Measurements from ENCODE around the gene DENND5A. TPM values are rescaled to one million over a fixed set of nuclear protein-coding genes. Genes with fewer than 3 reads are reported as not detected.

The DENND5A gene
- total RNA-seq, 1 donor from 2014 or later: 59.5 TPM

DNA sequence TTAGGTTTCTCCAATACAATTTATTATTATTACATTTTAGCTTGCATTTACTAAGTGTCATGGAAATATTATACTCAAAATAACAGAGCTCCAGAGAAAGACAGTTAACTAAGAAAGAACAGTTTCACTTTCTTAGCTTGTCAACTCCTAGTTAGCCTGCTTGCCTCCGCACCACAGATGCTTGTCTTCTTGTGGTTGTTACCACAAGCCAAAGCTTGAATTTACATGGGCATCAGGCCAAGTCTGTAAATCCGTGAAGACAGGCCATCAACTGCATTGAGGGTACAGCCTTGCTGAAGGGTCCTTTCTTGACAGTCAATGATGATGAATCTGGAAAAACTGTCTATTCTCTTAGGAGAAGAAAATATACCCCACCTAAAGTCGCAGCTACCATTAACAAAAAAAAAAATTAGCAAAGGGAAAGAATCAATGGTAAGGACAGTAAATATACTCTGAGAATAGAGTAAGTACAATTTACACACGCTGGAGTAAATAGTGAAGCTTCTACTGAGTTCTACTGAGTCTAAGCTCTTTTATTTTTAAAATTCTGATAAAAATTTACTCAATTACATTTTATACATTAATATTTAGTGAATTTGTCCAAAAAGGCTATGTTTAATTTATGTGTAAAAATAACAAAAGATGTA, 15.6 kb upstream of the DENND5A start:
- TF ChIP-seq, protein P1, sequence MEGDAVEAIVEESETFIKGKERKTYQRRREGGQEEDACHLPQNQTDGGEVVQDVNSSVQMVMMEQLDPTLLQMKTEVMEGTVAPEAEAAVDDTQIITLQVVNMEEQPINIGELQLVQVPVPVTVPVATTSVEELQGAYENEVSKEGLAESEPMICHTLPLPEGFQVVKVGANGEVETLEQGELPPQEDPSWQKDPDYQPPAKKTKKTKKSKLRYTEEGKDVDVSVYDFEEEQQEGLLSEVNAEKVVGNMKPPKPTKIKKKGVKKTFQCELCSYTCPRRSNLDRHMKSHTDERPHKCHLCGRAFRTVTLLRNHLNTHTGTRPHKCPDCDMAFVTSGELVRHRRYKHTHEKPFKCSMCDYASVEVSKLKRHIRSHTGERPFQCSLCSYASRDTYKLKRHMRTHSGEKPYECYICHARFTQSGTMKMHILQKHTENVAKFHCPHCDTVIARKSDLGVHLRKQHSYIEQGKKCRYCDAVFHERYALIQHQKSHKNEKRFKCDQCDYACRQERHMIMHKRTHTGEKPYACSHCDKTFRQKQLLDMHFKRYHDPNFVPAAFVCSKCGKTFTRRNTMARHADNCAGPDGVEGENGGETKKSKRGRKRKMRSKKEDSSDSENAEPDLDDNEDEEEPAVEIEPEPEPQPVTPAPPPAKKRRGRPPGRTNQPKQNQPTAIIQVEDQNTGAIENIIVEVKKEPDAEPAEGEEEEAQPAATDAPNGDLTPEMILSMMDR (IDR thresholded peaks at IDR 0.05; ENCODE audit: unreplicated experiment): no peak
- H3K27ac Mint-ChIP-seq (ENCODE audit: unreplicated experiment): no peak overlapping the region
- H3K27me3 Mint-ChIP-seq (ENCODE audit: unreplicated experiment): no peaks in the 10 kb centered on the region
- no peak overlapping the region for H3K4me3 Mint-ChIP-seq (ENCODE audit: unreplicated experiment)
- H3K36me3 Mint-ChIP-seq (ENCODE audit: low read depth, unreplicated experiment): peaks cover 3% of the 10 kb centered on the region
- DNase-seq (ENCODE audit: low spot score): no peak
- H3K4me1 Mint-ChIP-seq (ENCODE audit: unreplicated experiment): no peaks in the 10 kb centered on the region
- no peaks in the 10 kb centered on the region for H3K9me3 Mint-ChIP-seq (ENCODE audit: unreplicated experiment)

- H3K9me3 Mint-ChIP-seq (ENCODE audit: unreplicated experiment): no peaks in the 10 kb centered on the region
- no peak overlapping the region for H3K27ac Mint-ChIP-seq (ENCODE audit: unreplicated experiment)
- H3K36me3 Mint-ChIP-seq (ENCODE audit: low read depth, unreplicated experiment): peaks cover 3% of the 10 kb centered on the region
- H3K27me3 Mint-ChIP-seq (ENCODE audit: unreplicated experiment): peaks cover 2% of the 10 kb centered on the region
- no peak overlapping the region for H3K4me3 Mint-ChIP-seq (ENCODE audit: unreplicated experiment)
- TF ChIP-seq, protein P1 (IDR thresholded peaks at IDR 0.05; ENCODE audit: unreplicated experiment): no peak
- peaks cover 5% of the 10 kb centered on the region for H3K4me1 Mint-ChIP-seq (ENCODE audit: unreplicated experiment)
- no peak for DNase-seq (ENCODE audit: low spot score)
Observed at GRCh38 chr11:9277176-9277575, 12.0 kb upstream of the DENND5A start.

DNA sequence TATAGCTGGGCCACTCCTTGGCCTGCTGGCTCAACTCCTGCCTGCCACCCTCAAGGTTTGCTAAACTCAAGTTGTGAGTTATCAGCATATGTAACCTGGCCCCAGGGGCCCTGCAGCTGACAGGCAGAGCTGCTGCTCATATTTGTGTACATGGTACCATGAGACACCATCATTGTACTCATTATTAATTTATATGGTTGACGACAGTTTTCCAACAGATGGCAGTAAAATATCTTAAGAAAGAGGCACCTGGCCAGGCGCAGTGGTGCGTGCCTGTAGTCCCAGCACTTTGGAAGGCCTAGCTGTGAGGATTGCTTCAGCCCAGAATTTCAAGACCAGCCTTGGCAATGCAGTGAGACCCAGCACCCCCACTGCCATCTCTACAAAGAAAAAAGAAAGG, 11.4 kb upstream of the DENND5A start:
- H3K36me3 Mint-ChIP-seq (ENCODE audit: low read depth, unreplicated experiment): peaks cover 3% of the 10 kb centered on the region
- TF ChIP-seq, protein P1 (IDR thresholded peaks at IDR 0.05; ENCODE audit: unreplicated experiment): no peak

DNA sequence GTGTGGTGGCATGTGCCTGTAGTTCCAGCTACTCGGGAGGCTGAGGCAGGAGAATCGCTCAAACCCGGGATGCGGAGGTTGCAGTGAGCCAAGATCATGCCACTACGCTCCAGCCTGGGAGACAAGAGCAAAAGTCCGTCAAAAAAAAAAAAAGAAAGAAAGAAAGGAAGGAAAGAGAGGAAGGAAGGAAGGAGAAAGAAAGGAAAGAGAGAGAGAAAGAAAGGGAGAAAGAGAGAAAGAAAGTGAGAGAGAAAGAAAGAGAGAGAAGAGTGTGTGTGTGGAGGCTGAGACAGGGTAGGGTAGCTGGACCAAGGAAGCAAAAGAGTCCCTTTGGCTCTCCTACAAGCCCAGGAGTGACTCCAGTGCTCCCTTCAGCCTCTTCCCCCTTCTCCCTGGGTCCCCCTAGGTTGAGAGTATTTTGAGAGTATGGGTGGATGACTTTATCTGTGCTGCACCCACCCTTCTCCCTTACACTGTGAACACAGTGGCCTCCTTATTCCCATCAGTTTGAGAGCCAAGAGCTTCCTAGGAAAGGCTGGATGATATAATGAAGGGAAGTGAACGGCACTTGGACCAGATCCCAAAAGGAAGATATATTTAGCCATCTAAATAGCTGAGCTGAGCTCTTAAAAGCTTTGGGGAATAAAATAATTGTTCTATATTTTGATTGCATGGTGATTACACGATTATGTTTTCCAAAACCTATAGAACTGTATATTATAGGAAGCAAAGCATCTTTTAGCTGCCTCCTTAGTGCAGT, 9.5 kb upstream of the DENND5A start:
- Mint-ChIP-seq H3K36me3 (ENCODE audit: low read depth, unreplicated experiment) (peaks cover 3% of the 10 kb centered on the region), H3K9me3 (ENCODE audit: unreplicated experiment) (no peaks in the 10 kb centered on the region), H3K4me3 (ENCODE audit: unreplicated experiment) (no peak overlapping the region), H3K27me3 (ENCODE audit: unreplicated experiment) (peaks cover 2% of the 10 kb centered on the region), H3K27ac (ENCODE audit: unreplicated experiment) (no peak overlapping the region), H3K4me1 (ENCODE audit: unreplicated experiment) (peaks cover 5% of the 10 kb centered on the region)
- TF ChIP-seq, protein P1 (IDR thresholded peaks at IDR 0.05; ENCODE audit: unreplicated experiment): no peak
- no peak for DNase-seq (ENCODE audit: low spot score)

More for the DNA sequence above, 11.4 kb upstream of the DENND5A start:
- H3K9me3 Mint-ChIP-seq (ENCODE audit: unreplicated experiment): no peaks in the 10 kb centered on the region
- no peak overlapping the region for H3K27ac Mint-ChIP-seq (ENCODE audit: unreplicated experiment)
- H3K4me1 Mint-ChIP-seq (ENCODE audit: unreplicated experiment): peaks cover 5% of the 10 kb centered on the region
- no peak overlapping the region for H3K4me3 Mint-ChIP-seq (ENCODE audit: unreplicated experiment)
- DNase-seq (ENCODE audit: low spot score): no peak
- H3K27me3 Mint-ChIP-seq (ENCODE audit: unreplicated experiment): peaks cover 2% of the 10 kb centered on the region

Measured in endothelial cell (in vitro differentiated cells).